ENCODE data around the gene SH3RF3. TPM values are rescaled to one million over a fixed set of nuclear protein-coding genes. Genes with fewer than 3 reads are reported as not detected.
A peak's percentile ranks its signal among the peaks of the same experiment; 100 is the strongest.

SH3RF3 gene
- total RNA-seq, 1 experiment from 2014 or later, result 0.82 TPM

DNA sequence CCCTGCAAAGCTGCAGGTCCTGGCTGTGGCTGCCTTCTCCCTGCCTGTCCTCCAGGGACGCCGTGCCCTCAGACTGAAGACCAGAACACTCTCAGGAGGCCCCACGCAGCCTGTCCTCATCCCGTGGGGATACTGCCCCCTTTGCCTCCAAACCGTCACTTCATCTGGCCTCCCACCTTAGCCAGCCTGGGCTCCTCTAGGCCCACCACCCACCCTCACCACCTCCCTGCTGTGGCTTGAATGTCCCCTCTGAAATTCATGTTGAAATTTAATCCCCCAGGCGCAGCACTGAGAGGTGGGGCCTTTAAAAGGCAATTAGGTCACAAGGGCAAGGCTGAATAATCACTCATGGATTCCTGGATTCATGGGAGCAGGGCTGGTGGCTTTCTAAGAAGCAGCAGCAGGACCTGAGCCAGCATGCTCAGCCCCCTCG, 286.6 kb downstream of the SH3RF3 start:
- no peak for DNase-seq
- Histone ChIP-seq H3K4me3 (no peak overlapping the region), H3K9me3 (no peaks in the 10 kb centered on the region), H3K27me3 (no peaks in the 10 kb centered on the region), H3K36me3 (no peaks in the 10 kb centered on the region)

- Histone ChIP-seq H3K9me3 (no peaks in the 10 kb centered on the region), H3K27me3 (no peaks in the 10 kb centered on the region), H3K36me3 (no peaks in the 10 kb centered on the region), H3K4me3 (no peak overlapping the region)
- DNase-seq, result no peak
Observed at GRCh38 chr2:109417701-109418335, 288.8 kb downstream of the SH3RF3 start.

DNA sequence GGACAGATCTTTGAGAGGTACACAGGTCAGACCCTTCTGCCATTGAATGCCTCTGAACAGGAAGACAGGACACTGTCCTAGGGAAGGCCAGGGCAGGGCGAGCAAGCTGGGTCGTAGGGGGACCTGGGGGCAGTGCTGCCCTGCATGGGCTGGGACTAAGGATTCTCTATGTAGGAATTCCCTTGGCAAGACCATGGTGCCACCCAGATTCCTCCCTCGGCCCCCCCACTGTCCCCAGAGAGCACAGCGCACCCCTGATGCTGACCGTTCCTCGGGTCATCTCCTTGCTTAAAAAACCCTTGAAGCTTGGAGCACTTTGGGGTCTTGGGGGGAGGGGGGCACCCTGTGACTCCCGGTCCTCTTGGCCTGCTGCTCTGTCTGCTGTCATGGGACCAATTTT, 289.7 kb downstream of the SH3RF3 start:
- H3K9me3 ChIP-seq, result no peaks in the 10 kb centered on the region
- DNase-seq, result no peak
- H3K4me3 ChIP-seq, result no peak overlapping the region
- H3K36me3 ChIP-seq, result no peaks in the 10 kb centered on the region
- H3K27me3 ChIP-seq, result no peaks in the 10 kb centered on the region

GRCh38 chr2:109419171-109419756, 290.3 kb downstream of the SH3RF3 start:
- no peaks in the 10 kb centered on the region for H3K9me3 ChIP-seq
- H3K4me3 ChIP-seq, result no peak overlapping the region
- no peak for DNase-seq
- H3K36me3 ChIP-seq, result no peaks in the 10 kb centered on the region
- no peaks in the 10 kb centered on the region for H3K27me3 ChIP-seq

GRCh38 chr2:109419960-109420370, 291.0 kb downstream of the SH3RF3 start:
- Histone ChIP-seq H3K36me3 (no peaks in the 10 kb centered on the region), H3K9me3 (no peaks in the 10 kb centered on the region), H3K4me3 (no peak overlapping the region), H3K27me3 (no peaks in the 10 kb centered on the region)
- peak; percentile 69 for DNase-seq

DNA sequence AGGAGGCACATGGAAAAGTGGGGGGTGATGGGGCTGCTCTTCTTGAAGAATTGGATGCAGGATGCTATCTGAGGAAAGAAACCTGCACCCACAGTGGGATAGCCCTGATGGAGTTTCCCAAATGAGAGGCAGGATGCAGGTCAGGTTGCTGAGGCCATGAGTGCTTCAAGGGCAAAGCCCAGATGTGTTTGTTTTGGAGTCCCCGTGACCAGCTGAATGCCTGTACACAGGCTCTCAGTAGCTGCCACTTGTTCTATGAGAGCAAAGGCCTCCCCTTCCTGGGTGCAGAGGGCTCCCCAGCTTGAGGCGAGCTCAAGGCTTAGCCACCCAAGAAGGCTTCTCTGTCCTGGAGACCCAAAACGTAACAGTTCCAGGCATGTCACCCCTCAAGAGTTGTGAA, 292.1 kb downstream of the SH3RF3 start:
- no peaks in the 10 kb centered on the region for H3K36me3 ChIP-seq
- H3K4me3 ChIP-seq, result no peak overlapping the region
- no peaks in the 10 kb centered on the region for H3K9me3 ChIP-seq
- DNase-seq, result no peak
- no peaks in the 10 kb centered on the region for H3K27me3 ChIP-seq

DNA sequence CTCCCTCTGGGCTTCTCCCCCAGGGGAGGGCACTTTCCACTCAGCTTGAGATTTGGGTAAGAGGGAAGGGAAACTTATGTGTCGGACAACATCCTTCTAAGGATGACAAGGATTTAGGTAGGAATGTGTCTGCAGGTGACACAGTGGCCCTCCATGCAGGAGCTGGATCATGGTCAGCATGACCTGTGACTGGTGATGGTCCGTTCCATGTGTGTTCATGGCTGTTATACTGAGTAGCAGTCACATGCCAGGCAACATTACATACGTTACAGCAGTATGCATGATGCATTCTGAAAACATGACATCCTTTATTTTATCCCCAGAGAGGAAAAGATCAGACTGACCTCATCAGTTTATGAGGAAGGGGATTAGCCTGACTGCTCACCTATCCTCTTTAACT, 292.6 kb downstream of the SH3RF3 start:
- Histone ChIP-seq H3K4me3 (no peak overlapping the region), H3K9me3 (no peaks in the 10 kb centered on the region), H3K36me3 (no peaks in the 10 kb centered on the region), H3K27me3 (no peaks in the 10 kb centered on the region)
- no peak for DNase-seq

GRCh38 chr2:109422071-109422757, 293.2 kb downstream of the SH3RF3 start:
- Histone ChIP-seq H3K27me3 (no peaks in the 10 kb centered on the region), H3K4me3 (no peak overlapping the region), H3K9me3 (no peaks in the 10 kb centered on the region), H3K36me3 (no peaks in the 10 kb centered on the region)
- DNase-seq, result no peak

- H3K4me3 ChIP-seq, result no peak overlapping the region
- no peaks in the 10 kb centered on the region for H3K27me3 ChIP-seq
- H3K36me3 ChIP-seq, result no peaks in the 10 kb centered on the region
- DNase-seq, result no peak
- H3K9me3 ChIP-seq, result no peaks in the 10 kb centered on the region
Observed at GRCh38 chr2:109422758-109423500, 293.9 kb downstream of the SH3RF3 start.

GRCh38 chr2:109423556-109424359, 294.8 kb downstream of the SH3RF3 start:
- no peaks in the 10 kb centered on the region for H3K36me3 ChIP-seq
- no peak for DNase-seq
- no peaks in the 10 kb centered on the region for H3K9me3 ChIP-seq
- H3K4me3 ChIP-seq, result no peak overlapping the region
- H3K27me3 ChIP-seq, result no peaks in the 10 kb centered on the region

DNA sequence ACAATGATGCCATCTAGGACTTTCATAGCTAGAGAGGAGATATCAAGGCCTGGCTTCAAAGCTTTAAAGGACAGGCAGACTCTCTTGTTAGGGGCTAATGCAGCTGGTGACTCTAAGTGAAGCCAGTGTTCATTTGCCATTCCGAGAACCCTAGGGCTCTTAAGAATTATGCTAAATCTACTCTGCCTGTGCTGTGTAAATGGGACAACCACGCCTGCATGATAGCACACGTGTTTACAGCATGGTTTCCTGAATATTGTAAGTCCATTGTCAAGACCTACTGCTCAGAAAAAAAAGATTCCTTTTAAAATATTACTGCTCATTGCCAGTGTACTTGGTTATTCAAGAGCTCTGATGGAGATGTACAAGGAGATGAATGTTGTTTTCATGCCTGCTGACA, 296.4 kb downstream of the SH3RF3 start:
- no peak for DNase-seq
- Histone ChIP-seq H3K27me3 (no peaks in the 10 kb centered on the region), H3K4me3 (no peak overlapping the region), H3K9me3 (no peaks in the 10 kb centered on the region), H3K36me3 (no peaks in the 10 kb centered on the region)

DNA sequence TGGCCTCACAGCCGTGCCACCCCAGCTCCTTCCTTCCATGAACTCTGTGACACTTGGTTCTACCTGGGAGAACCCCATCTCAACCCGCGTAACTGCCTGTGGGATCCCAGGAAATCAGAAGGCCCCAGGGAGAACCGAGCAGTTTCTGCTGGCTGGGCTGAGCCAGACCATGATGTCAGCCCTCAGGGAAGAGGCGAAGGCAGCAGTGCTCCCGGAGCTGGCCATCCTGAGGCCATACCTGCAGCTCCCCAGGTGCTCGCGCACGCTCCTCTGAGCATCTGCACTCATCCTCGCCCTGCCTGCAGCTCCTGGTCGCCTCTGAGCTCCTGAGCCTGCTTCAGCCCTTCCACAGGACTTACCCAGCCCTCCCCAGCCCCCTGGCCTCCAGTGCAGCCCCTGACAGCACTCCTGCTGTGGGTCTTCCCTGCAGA, 298.7 kb downstream of the SH3RF3 start:
- no peaks in the 10 kb centered on the region for H3K27me3 ChIP-seq
- no peak overlapping the region for H3K4me3 ChIP-seq
- DNase-seq, result no peak
- H3K36me3 ChIP-seq, result no peaks in the 10 kb centered on the region
- no peaks in the 10 kb centered on the region for H3K9me3 ChIP-seq

DNA sequence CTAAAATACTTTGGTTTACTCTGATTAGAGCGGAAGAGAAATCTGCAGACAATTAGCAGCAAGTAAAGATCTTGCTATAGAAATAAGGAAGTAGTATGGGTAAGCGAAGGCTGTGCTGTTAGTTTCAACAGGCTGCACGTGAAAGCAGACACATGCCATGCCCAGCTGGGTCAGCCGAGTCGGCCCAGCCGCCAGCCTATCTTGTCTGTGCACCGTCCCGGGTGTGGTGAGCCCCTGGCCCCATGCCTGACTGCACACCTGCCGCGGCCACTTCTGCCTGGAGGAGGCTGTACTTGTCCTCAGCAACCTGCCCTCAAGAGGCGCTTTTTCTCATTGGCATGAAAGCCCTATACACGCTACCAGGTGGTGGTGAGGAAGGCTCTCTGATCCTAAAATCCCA, 299.3 kb downstream of the SH3RF3 start:
- no peak for DNase-seq
- no peaks in the 10 kb centered on the region for H3K36me3 ChIP-seq
- H3K27me3 ChIP-seq, result no peaks in the 10 kb centered on the region
- H3K9me3 ChIP-seq, result no peaks in the 10 kb centered on the region
- no peak overlapping the region for H3K4me3 ChIP-seq

DNA sequence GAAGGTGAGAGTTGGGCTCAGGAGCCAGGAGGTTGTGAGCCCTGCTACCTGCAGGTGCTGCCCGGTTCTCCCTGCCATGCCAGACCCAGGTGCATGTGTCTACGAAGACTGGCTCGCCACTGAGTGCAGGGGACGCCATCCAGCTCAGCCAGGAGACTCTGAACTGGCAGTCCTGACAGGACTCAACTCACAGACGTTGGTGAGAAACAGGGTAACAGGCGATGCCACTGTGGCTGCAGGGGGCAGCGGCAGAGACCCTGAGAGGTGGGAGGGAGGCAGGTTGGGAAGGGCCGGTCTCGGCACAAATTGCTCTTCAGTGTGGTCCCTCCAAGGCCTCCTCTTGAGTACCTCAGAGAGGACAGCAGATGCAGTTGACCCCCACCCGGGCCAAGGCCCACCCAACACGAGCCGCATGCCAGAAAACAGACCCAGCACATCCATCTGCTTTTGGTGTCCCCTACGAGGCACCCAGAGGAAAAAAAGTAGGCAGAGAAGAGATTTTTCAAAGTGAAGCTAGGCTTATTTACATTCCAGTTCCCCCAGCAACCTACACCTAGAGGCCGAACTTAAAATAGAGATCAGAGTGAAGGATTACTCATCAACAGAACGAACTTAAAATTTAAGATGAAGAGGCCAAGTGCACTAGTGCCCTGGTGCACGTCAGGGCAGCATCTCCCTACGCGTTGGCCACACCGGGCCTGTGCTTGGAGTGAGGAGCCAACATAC, 300.0 kb downstream of the SH3RF3 start:
- H3K27me3 ChIP-seq, result no peaks in the 10 kb centered on the region
- no peak for DNase-seq

GRCh38 chr2:109429567-109430328, 300.7 kb downstream of the SH3RF3 start:
- H3K9me3 ChIP-seq, result no peaks in the 10 kb centered on the region
- H3K36me3 ChIP-seq, result no peaks in the 10 kb centered on the region
- no peaks in the 10 kb centered on the region for H3K27me3 ChIP-seq
- no peak for DNase-seq
- no peak overlapping the region for H3K4me3 ChIP-seq

More for the DNA sequence above, 300.0 kb downstream of the SH3RF3 start:
- no peaks in the 10 kb centered on the region for H3K36me3 ChIP-seq
- no peak overlapping the region for H3K4me3 ChIP-seq
- H3K9me3 ChIP-seq, result no peaks in the 10 kb centered on the region

Measured in MG63 (cell line).